ENCODE measurements around the gene MPPED1. TPM values are rescaled to one million over a fixed set of nuclear protein-coding genes. Genes with fewer than 3 reads are reported as not detected.

The MPPED1 gene
- total RNA-seq, 1 experiment from 2014 or later = not detected

DNA sequence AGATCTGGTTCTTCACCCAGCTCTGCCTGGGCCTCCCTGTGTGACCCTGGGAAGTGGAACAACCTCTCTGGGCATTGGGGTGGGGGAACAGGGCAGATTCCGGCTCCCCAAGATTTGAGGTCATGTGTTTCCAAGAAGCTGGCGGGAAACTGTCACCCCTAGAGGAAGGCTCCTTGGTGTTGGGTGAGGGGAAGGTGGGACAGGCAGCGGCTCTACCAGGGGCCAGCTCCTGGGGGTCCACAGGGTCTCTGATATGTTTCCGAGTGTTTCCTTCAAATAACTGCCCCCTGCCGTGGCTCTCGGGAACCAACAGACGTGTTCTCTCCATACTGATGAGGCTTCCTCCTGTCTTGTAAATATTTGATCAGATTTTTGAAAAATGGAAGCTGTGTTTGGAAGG, 78.5 kb downstream of the MPPED1 start:
- CTCF ChIA-PET = no interaction called here
- BruUV-seq (replicated peaks) = no TSS peak
- Mint-ChIP-seq H3K27me3 (ENCODE audit: unreplicated experiment) (peaks cover 34% of the 10 kb centered on the region), H3K4me1 (ENCODE audit: low read depth, unreplicated experiment) (no peaks in the 10 kb centered on the region), H3K9me3 (ENCODE audit: low read depth, unreplicated experiment) (peaks cover 7% of the 10 kb centered on the region), H3K36me3 (ENCODE audit: insufficient read depth, unreplicated experiment) (no peaks in the 10 kb centered on the region), H3K4me3 (ENCODE audit: low read depth, unreplicated experiment) (no peak overlapping the region), H3K27ac (ENCODE audit: unreplicated experiment) (no peak overlapping the region)
- DNase-seq = no peak
- intact Hi-C loops (cut with micrococcal nuclease; ENCODE audit: unreplicated experiment) = no loop called here
- TF ChIP-seq, protein P1, sequence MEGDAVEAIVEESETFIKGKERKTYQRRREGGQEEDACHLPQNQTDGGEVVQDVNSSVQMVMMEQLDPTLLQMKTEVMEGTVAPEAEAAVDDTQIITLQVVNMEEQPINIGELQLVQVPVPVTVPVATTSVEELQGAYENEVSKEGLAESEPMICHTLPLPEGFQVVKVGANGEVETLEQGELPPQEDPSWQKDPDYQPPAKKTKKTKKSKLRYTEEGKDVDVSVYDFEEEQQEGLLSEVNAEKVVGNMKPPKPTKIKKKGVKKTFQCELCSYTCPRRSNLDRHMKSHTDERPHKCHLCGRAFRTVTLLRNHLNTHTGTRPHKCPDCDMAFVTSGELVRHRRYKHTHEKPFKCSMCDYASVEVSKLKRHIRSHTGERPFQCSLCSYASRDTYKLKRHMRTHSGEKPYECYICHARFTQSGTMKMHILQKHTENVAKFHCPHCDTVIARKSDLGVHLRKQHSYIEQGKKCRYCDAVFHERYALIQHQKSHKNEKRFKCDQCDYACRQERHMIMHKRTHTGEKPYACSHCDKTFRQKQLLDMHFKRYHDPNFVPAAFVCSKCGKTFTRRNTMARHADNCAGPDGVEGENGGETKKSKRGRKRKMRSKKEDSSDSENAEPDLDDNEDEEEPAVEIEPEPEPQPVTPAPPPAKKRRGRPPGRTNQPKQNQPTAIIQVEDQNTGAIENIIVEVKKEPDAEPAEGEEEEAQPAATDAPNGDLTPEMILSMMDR (IDR thresholded peaks at IDR 0.05; ENCODE audit: unreplicated experiment) = no peak

DNA sequence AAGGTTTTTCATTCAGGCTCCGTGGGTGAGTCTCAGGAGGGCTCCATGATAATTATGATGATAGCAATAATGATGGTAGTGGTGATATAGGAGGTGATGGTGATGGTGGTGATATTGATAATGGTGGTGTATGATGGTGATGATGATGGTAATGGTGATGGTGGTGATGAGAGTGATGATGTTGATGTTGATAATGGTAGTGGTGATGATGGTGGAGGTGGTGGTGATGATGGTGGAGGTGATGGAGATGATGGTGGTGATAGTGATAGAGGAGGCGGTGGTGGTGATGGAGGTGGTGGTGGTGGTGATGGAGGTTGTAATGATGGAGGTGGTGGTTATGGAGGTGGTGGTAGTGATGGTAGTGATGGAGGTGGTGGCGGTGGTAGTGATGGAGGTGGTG, 79.4 kb downstream of the MPPED1 start:
- Mint-ChIP-seq H3K4me1 (ENCODE audit: low read depth, unreplicated experiment) (no peaks in the 10 kb centered on the region), H3K27ac (ENCODE audit: unreplicated experiment) (no peak overlapping the region), H3K27me3 (ENCODE audit: unreplicated experiment) (peaks cover 34% of the 10 kb centered on the region), H3K4me3 (ENCODE audit: low read depth, unreplicated experiment) (no peak overlapping the region), H3K9me3 (ENCODE audit: low read depth, unreplicated experiment) (peaks cover 7% of the 10 kb centered on the region), H3K36me3 (ENCODE audit: insufficient read depth, unreplicated experiment) (no peaks in the 10 kb centered on the region)
- TF ChIP-seq, protein P1 (IDR thresholded peaks at IDR 0.05; ENCODE audit: unreplicated experiment) = no peak
- CTCF ChIA-PET = no interaction called here
- intact Hi-C loops (cut with micrococcal nuclease; ENCODE audit: unreplicated experiment) = no loop called here
- no TSS peak for BruUV-seq (replicated peaks)
- DNase-seq = no peak

- no TSS peak for BruUV-seq (replicated peaks)
- DNase-seq = no peak
- intact Hi-C loops (cut with micrococcal nuclease; ENCODE audit: unreplicated experiment) = no loop called here
- H3K27me3 Mint-ChIP-seq (ENCODE audit: unreplicated experiment) = peaks cover 34% of the 10 kb centered on the region
- no peaks in the 10 kb centered on the region for H3K36me3 Mint-ChIP-seq (ENCODE audit: insufficient read depth, unreplicated experiment)
- TF ChIP-seq, protein P1 (IDR thresholded peaks at IDR 0.05; ENCODE audit: unreplicated experiment) = no peak
- H3K9me3 Mint-ChIP-seq (ENCODE audit: low read depth, unreplicated experiment) = peaks cover 7% of the 10 kb centered on the region
- no peaks in the 10 kb centered on the region for H3K4me1 Mint-ChIP-seq (ENCODE audit: low read depth, unreplicated experiment)
- no peak overlapping the region for H3K27ac Mint-ChIP-seq (ENCODE audit: unreplicated experiment)
- CTCF ChIA-PET = no interaction called here
- no peak overlapping the region for H3K4me3 Mint-ChIP-seq (ENCODE audit: low read depth, unreplicated experiment)
Observed at GRCh38 chr22:43491737-43492136, 79.9 kb downstream of the MPPED1 start.

GRCh38 chr22:43493297-43493696, 81.5 kb downstream of the MPPED1 start:
- Mint-ChIP-seq H3K27me3 (ENCODE audit: unreplicated experiment) (peaks cover 34% of the 10 kb centered on the region), H3K36me3 (ENCODE audit: insufficient read depth, unreplicated experiment) (no peaks in the 10 kb centered on the region), H3K4me3 (ENCODE audit: low read depth, unreplicated experiment) (no peak overlapping the region), H3K4me1 (ENCODE audit: low read depth, unreplicated experiment) (no peaks in the 10 kb centered on the region), H3K27ac (ENCODE audit: unreplicated experiment) (no peak overlapping the region), H3K9me3 (ENCODE audit: low read depth, unreplicated experiment) (peaks cover 7% of the 10 kb centered on the region)
- DNase-seq = no peak
- intact Hi-C loops (cut with micrococcal nuclease; ENCODE audit: unreplicated experiment) = no loop called here
- CTCF ChIA-PET = no interaction called here
- BruUV-seq (replicated peaks) = no TSS peak
- TF ChIP-seq, protein P1 (IDR thresholded peaks at IDR 0.05; ENCODE audit: unreplicated experiment) = no peak

Data from Calu3 (cell line).